ENCODE results near the gene MINDY3. TPM values are rescaled to one million over a fixed set of nuclear protein-coding genes. Genes with fewer than 3 reads are reported as not detected.

The MINDY3 gene
- total RNA-seq, 1 experiment from 2014 or later: 11.3 TPM

GRCh38 chr10:15817409-15818046 lies 42.8 kb downstream of the MINDY3 start (continued):
- TF ChIP-seq STAT6 (CRISPR knock-in tag; conservative IDR thresholded peaks at IDR 0.05; ENCODE audit: low read depth) (no peak), SMAD3 (CRISPR knock-in tag; IDR thresholded peaks at IDR 0.05; ENCODE audit: borderline replicate concordance) (no peak)

GRCh38 chr10:15815242-15815885 lies 44.9 kb downstream of the MINDY3 start:
- Mint-ChIP-seq H3K36me3 (no peaks in the 10 kb centered on the region), H3K9me3 (no peaks in the 10 kb centered on the region), H3K4me3 (no peak overlapping the region), H3K27me3 (ENCODE audit: low read depth) (no peaks in the 10 kb centered on the region), H3K4me1 (no peaks in the 10 kb centered on the region), H3K27ac (no peak overlapping the region)
- CTCF ChIA-PET: no interaction called here
- POLR2A ChIA-PET: no interaction called here
- ATAC-seq (no peak), DNase-seq (ENCODE audit: low spot score) (no peak)
- TF ChIP-seq MYBL2 (CRISPR knock-in tag; IDR thresholded peaks at IDR 0.05): no peak
- TF ChIP-seq ATF2 (CRISPR knock-in tag; IDR thresholded peaks at IDR 0.05; ENCODE audit: borderline replicate concordance, low read depth): no peak
- TF ChIP-seq HMGXB4 (CRISPR knock-in tag; IDR thresholded peaks at IDR 0.05): no peak
- TF ChIP-seq FOXP4 (CRISPR knock-in tag; IDR thresholded peaks at IDR 0.05): no peak
- TF ChIP-seq MLX (CRISPR knock-in tag; IDR thresholded peaks at IDR 0.05): no peak
- TF ChIP-seq ZNF532 (CRISPR knock-in tag; IDR thresholded peaks at IDR 0.05; ENCODE audit: borderline replicate concordance): no peak
- TF ChIP-seq ATF3 (CRISPR knock-in tag; conservative IDR thresholded peaks at IDR 0.05): no peak
- no peak for TF ChIP-seq SOX15 (CRISPR knock-in tag; IDR thresholded peaks at IDR 0.05)
- no peak for TF ChIP-seq AR (CRISPR knock-in tag; IDR thresholded peaks at IDR 0.05)
- no peak for TF ChIP-seq PRRX2 (CRISPR knock-in tag; IDR thresholded peaks at IDR 0.05)
- TF ChIP-seq ZNF416 (CRISPR knock-in tag; IDR thresholded peaks at IDR 0.05): no peak
- TF ChIP-seq TEAD1 (CRISPR knock-in tag; IDR thresholded peaks at IDR 0.05): no peak
- no peak for TF ChIP-seq NR1H2 (CRISPR knock-in tag; IDR thresholded peaks at IDR 0.05)
- no peak for TF ChIP-seq ZNF512 (CRISPR knock-in tag; IDR thresholded peaks at IDR 0.05; ENCODE audit: borderline replicate concordance)

Data from WTC11 (cell line).